Neural cell (in vitro differentiated cells): ENCODE measurements around the gene KRT86. TPM values are rescaled to one million over a fixed set of nuclear protein-coding genes. Genes with fewer than 3 reads are reported as not detected.

ENCODE experiments used
- H2AFZ ChIP-seq: fragments of 200-600, 300-800 bp; sonication (generic), shearing (Covaris generic); 2 replicates; pipeline ENCODE4 v1.6.0; 2014; ENCODE audit warnings: low read depth, mild to moderate bottlenecking, antibody characterized with exemption, low read length, moderate library complexity
- H3F3A ChIP-seq: fragments of 200-600 bp; shearing (Covaris generic); 2 replicates; pipeline ENCODE4 v1.6.1; 2016; ENCODE audit warnings: mild to moderate bottlenecking, moderate library complexity, mixed read lengths, antibody characterized with exemption, low read length; ENCODE audit not compliant: insufficient read depth, poor library complexity, severe bottlenecking
- H3K27ac ChIP-seq: fragments of 200-600, 300-800 bp; sonication (generic), shearing (Covaris generic); 2 replicates; pipeline ENCODE4 v1.5.1; 2014; ENCODE audit warnings: mild to moderate bottlenecking, low read length, moderate library complexity
- H3K27me3 ChIP-seq: fragments of 300-800, 200-600 bp; sonication (generic), shearing (Covaris generic); 2 replicates; pipeline ENCODE4 v1.6.0; 2014; ENCODE audit warnings: mild to moderate bottlenecking, low read depth, low read length, moderate library complexity; ENCODE audit not compliant: insufficient read depth
- H3K36me3 ChIP-seq: fragments of 300-800, 200-600 bp; sonication (generic), shearing (Covaris generic); 2 replicates; pipeline ENCODE4 v1.5.1; 2014; ENCODE audit warnings: mild to moderate bottlenecking, antibody characterized with exemption, low read length, moderate library complexity; ENCODE audit not compliant: insufficient read depth
- H3K4me2 ChIP-seq: fragments of 300-800, 200-600 bp; sonication (generic), shearing (Covaris generic); 2 replicates; pipeline ENCODE4 v1.6.0; 2014; ENCODE audit warnings: mild to moderate bottlenecking, low read length
- H3K4me3 ChIP-seq: fragments of 300-800, 200-600 bp; sonication (generic), shearing (Covaris generic); 2 replicates; pipeline ENCODE4 v1.5.1; 2014; ENCODE audit warnings: mild to moderate bottlenecking, low read length, moderate library complexity
- H3K79me2 ChIP-seq: fragments of 200-600 bp; shearing (Covaris generic); replicated peaks from 2 replicates; pipeline ENCODE4 v1.6.0; 2014; ENCODE audit warnings: mild to moderate bottlenecking, low read length, moderate library complexity; ENCODE audit not compliant: insufficient read depth
- H3K9ac ChIP-seq: fragments of 300-800, 200-600 bp; sonication (generic), shearing (Covaris generic); 2 replicates; pipeline ENCODE4 v1.6.1; 2016; ENCODE audit warnings: mild to moderate bottlenecking, low read length, mixed read lengths
- H3K9me2 ChIP-seq: fragments of 200-600 bp; shearing (Covaris generic); 2 replicates; pipeline ENCODE4 v1.6.1; 2016; ENCODE audit warnings: mild to moderate bottlenecking, low read length, mixed read lengths; ENCODE audit not compliant: insufficient read depth
- H3K9me3 ChIP-seq: fragments of 200-600, 300-800 bp; sonication (generic), shearing (Covaris generic); 2 replicates; pipeline ENCODE4 v1.6.1; 2016; ENCODE audit warnings: mild to moderate bottlenecking, mixed run types, low read length, moderate library complexity, mixed read lengths
- H4K20me1 ChIP-seq: fragments of 200-600 bp; shearing (Covaris generic); 2 replicates; pipeline ENCODE4 v1.6.1; 2016; ENCODE audit warnings: mild to moderate bottlenecking, mixed run types; ENCODE audit not compliant: insufficient read depth
- EP300 ChIP-seq: fragments of 450-650 bp; conservative IDR thresholded peaks from 2 replicates; pipeline ENCODE4 v1.6.1; 2014; ENCODE audit warnings: antibody characterized with exemption, mild to moderate bottlenecking, moderate library complexity; ENCODE audit not compliant: poor library complexity, severe bottlenecking
- EZH2 ChIP-seq: fragments of 200-600, 300-800 bp; shearing (Covaris generic), sonication (generic); IDR thresholded peaks from 2 replicates; pipeline ENCODE4 v1.6.1; 2014; ENCODE audit warnings: antibody characterized with exemption, low read length, borderline replicate concordance, mild to moderate bottlenecking; ENCODE audit not compliant: insufficient read depth, poor library complexity, severe bottlenecking
- MXI1 ChIP-seq: fragments of 450-650 bp; conservative IDR thresholded peaks from 2 replicates; pipeline ENCODE4 v1.6.1; 2014; ENCODE audit warnings: antibody characterized with exemption, mild to moderate bottlenecking; ENCODE audit not compliant: poor library complexity, severe bottlenecking
- POLR2AphosphoS5 ChIP-seq: IDR thresholded peaks from 2 replicates; pipeline ENCODE4 v1.6.1; 2012
- RAD21 ChIP-seq: fragments of 450-650 bp; conservative IDR thresholded peaks from 2 replicates; pipeline ENCODE4 v1.6.1; 2014; ENCODE audit warnings: antibody characterized with exemption, mild to moderate bottlenecking, moderate library complexity
- SMC3 ChIP-seq: fragments of 450-650 bp; conservative IDR thresholded peaks from 2 replicates; pipeline ENCODE4 v1.6.1; 2014; ENCODE audit warnings: antibody characterized with exemption, mild to moderate bottlenecking, moderate library complexity; ENCODE audit not compliant: poor library complexity
- TAF1 ChIP-seq: IDR thresholded peaks from 2 replicates; pipeline ENCODE4 v1.6.1; 2012; ENCODE audit warnings: low read depth
- polyA plus RNA-seq: library from polyadenylated mRNA; depleted of rRNA; stranded (reverse); fragments of >200 nt; gene quantifications from 2 replicates; pipeline ENCODE4 v1.2.3, GENCODE V29; 2014
- TF ChIP-seq, protein P1 (sequence below): fragments of 450-650 bp; IDR thresholded peaks from 2 replicates; pipeline ENCODE4 v1.5.1; 2014; ENCODE audit warnings: antibody characterized with exemption, mild to moderate bottlenecking, moderate library complexity; ENCODE audit not compliant: poor library complexity, severe bottlenecking
- TF ChIP-seq, protein P2 (sequence below): IDR thresholded peaks from 2 replicates; pipeline ENCODE4 v1.6.1; 2012; ENCODE audit warnings: borderline replicate concordance

Gene KRT86
- polyA plus RNA-seq, 1 donor from 2014 or later: not detected

DNA sequence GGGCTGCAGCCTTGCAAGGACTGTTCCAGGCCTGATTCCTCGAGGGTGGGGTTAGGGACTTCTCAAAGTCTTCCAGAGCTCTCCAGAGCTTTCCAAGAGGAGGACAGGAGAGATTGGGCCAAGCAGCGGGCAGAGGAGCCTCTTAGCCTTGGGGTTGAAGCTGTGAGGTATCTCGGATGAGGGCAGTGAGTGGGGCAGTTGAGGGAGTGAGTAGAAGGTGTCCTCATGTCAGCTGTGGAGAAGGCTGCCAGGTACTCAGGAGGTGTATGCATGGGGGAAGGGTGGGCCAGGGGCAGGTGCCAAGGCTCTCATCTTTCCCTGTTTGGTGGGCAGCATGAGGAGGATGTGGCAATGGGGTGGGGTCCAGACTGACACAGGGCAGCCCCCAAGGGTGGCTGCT, 39.0 kb downstream of the KRT86 start:
- no peak overlapping the region for H3K9ac ChIP-seq

DNA sequence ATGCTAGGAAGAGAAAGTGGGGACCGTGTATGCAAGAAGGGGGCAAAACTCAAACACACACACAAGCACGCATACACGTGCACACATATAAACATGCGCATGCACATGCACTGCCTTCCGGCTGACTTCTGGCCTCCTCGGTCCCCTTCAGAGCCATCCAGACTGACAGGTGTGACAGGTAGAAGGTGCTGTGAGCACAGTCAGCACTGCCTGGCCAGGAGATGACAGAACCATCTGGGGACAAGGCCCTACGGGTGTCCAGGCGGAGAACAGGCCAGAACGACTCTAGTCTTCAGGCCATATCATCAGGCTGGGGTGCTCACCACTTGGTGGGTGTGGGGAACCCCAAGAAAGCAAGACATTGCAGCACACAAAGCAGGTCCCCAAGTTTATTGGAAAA, 39.5 kb downstream of the KRT86 start:
- Histone ChIP-seq H3K9me3 (no peaks in the 10 kb centered on the region), H3K27me3 (peaks cover 13% of the 10 kb centered on the region), H3K4me3 (no peak overlapping the region), H3K79me2 (no peaks in the 10 kb centered on the region), H3K9ac (no peak overlapping the region), H4K20me1 (no peaks in the 10 kb centered on the region), H3K27ac (no peak overlapping the region), H3K36me3 (no peaks in the 10 kb centered on the region), H2AFZ (no peak overlapping the region), H3F3A (no peaks in the 10 kb centered on the region), H3K9me2 (no peaks in the 10 kb centered on the region), H3K4me2 (no peak overlapping the region)
- TF ChIP-seq MXI1 (no peak), EP300 (no peak), TAF1 (no peak), EZH2 (no peak), SMC3 (no peak), POLR2AphosphoS5 (no peak)
- TF ChIP-seq, protein P1, sequence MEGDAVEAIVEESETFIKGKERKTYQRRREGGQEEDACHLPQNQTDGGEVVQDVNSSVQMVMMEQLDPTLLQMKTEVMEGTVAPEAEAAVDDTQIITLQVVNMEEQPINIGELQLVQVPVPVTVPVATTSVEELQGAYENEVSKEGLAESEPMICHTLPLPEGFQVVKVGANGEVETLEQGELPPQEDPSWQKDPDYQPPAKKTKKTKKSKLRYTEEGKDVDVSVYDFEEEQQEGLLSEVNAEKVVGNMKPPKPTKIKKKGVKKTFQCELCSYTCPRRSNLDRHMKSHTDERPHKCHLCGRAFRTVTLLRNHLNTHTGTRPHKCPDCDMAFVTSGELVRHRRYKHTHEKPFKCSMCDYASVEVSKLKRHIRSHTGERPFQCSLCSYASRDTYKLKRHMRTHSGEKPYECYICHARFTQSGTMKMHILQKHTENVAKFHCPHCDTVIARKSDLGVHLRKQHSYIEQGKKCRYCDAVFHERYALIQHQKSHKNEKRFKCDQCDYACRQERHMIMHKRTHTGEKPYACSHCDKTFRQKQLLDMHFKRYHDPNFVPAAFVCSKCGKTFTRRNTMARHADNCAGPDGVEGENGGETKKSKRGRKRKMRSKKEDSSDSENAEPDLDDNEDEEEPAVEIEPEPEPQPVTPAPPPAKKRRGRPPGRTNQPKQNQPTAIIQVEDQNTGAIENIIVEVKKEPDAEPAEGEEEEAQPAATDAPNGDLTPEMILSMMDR: no peak
- TF ChIP-seq, protein P2, sequence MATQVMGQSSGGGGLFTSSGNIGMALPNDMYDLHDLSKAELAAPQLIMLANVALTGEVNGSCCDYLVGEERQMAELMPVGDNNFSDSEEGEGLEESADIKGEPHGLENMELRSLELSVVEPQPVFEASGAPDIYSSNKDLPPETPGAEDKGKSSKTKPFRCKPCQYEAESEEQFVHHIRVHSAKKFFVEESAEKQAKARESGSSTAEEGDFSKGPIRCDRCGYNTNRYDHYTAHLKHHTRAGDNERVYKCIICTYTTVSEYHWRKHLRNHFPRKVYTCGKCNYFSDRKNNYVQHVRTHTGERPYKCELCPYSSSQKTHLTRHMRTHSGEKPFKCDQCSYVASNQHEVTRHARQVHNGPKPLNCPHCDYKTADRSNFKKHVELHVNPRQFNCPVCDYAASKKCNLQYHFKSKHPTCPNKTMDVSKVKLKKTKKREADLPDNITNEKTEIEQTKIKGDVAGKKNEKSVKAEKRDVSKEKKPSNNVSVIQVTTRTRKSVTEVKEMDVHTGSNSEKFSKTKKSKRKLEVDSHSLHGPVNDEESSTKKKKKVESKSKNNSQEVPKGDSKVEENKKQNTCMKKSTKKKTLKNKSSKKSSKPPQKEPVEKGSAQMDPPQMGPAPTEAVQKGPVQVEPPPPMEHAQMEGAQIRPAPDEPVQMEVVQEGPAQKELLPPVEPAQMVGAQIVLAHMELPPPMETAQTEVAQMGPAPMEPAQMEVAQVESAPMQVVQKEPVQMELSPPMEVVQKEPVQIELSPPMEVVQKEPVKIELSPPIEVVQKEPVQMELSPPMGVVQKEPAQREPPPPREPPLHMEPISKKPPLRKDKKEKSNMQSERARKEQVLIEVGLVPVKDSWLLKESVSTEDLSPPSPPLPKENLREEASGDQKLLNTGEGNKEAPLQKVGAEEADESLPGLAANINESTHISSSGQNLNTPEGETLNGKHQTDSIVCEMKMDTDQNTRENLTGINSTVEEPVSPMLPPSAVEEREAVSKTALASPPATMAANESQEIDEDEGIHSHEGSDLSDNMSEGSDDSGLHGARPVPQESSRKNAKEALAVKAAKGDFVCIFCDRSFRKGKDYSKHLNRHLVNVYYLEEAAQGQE: no peak

More for the DNA sequence above, 39.0 kb downstream of the KRT86 start:
- H3K27ac ChIP-seq: no peak overlapping the region
- TF ChIP-seq RAD21: no peak
- no peak for TF ChIP-seq EP300
- TF ChIP-seq POLR2AphosphoS5: no peak
- no peak for TF ChIP-seq TAF1
- no peak for TF ChIP-seq MXI1
- no peaks in the 10 kb centered on the region for H3K79me2 ChIP-seq
- no peak overlapping the region for H2AFZ ChIP-seq
- no peak overlapping the region for H3K4me3 ChIP-seq
- H3K9me3 ChIP-seq: no peaks in the 10 kb centered on the region
- H3K4me2 ChIP-seq: no peak overlapping the region
- no peaks in the 10 kb centered on the region for H4K20me1 ChIP-seq
- no peaks in the 10 kb centered on the region for H3K36me3 ChIP-seq
- no peaks in the 10 kb centered on the region for H3F3A ChIP-seq
- H3K27me3 ChIP-seq: peaks cover 17% of the 10 kb centered on the region
- H3K9me2 ChIP-seq: no peaks in the 10 kb centered on the region
